Activated CD4-positive, alpha-beta T cell treated with anti-CD3 and anti-CD28 coated beads for 24 hours (primary cell): ENCODE results near the gene SLC6A12.
"Not testable (repeated sequence)": the region's sequence is repeated elsewhere in the genome, so short reads cannot be mapped to it uniquely, and the experiment has no call there.

Source experiments
- DNase-seq, 2 donors: peaks; one replicate each; pipeline ENCODE4 v3.0.0-alpha.2; 2020; ENCODE audit warnings: low read depth in 2 of 2

Gene SLC6A12

DNA sequence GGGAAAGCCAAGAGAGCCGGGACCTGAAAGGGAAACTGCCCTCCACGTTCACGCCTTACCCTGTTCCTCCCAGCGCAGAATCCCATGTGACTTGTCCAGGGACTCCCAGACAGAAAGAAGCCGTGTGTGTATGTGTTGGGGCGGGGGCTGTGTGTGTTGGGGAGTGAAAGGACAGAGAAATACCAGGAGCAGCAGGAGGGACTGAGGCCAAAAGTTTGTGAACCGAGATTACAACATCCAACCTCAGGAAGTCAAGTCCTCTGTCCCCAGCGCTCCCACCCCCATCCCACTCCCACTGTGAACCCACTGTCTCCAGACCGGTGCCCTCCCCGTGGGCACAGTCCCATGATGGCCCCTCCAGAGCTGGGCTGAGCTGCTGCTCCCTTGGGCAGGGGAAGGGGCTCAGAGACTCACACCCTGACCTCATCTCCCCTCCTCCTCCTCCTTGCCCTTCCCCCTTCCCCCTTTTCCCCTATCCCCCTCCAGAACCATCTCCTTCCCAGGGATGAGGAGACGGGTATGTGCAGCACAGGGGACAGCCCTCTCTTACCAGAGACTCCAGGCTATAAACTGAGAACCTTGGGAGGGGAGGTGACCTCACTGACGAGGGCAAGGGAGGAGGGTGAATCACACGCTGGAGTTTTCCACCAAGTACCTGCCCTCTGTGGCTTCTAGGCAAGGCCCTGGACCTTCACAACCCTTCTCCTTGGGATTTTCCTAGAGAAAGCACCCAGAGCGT lies at the start of gene SLC6A12:
TSS of gene SLC6A12 (minus strand) at position 155 of the 739 bp plus-strand sequence. CDS start 4,171 bp downstream, outside the sequence.
- DNase-seq = no peak

DNA sequence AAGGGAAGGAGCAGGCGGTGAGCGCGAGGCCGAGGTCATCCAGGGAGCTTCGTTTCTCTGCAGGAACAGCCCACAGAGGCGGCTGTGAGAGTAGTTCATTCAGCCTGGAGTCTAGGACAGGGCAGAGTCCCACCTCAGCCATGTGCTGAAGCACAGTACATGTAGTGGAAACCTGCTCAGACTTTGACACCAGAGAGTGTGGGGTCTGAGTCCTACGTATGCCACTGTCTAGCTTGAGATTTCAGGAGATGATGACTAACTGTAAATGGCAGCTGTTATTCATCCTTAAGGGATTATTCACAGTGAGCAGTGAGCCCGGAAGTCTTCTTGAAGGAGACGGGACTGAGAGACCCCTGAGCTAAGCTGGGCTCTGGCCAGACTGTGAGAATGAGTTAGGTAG lies 49.6 kb upstream of the SLC6A12 start:
- no peak for DNase-seq

GRCh38 chr12:262817-263216 lies 48.9 kb upstream of the SLC6A12 start, which contains the start of gene SLC6A13:
TSS of gene SLC6A13 (minus strand) at chr12:262836. CDS start at chr12:260052, 2,784 bp downstream.
- DNase-seq = no peak

GRCh38 chr12:262113-262512 lies 48.2 kb upstream of the SLC6A12 start:
- no peak for DNase-seq

GRCh38 chr12:257521-258321 lies 43.8 kb upstream of the SLC6A12 start:
- DNase-seq = no peak

- no peak for DNase-seq
Observed at GRCh38 chr12:256958-257357, 43.0 kb upstream of the SLC6A12 start.

GRCh38 chr12:256225-256624 lies 42.3 kb upstream of the SLC6A12 start:
- no peak for DNase-seq

DNA sequence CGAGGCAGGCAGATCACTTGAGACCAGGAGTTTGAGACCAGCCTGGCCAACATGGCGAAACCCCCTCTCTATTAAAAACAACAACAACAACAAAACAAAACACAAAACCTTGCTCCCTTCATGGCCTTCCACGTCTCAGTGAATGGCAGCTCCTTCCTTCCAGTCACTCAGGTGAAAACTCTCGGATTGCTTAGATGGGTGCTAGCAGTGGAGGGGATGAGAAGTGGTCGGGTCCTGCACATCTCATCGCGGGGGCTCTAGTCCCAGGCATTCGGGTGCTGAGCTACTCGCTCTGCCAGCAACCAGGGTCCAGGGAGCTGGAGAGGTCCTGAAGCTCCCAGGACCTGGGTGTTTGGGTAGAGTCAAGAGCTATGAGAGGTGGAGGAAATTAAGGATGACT lies 41.0 kb upstream of the SLC6A12 start:
- DNase-seq = no peak

- DNase-seq = no peak
Observed at GRCh38 chr12:254039-254438, 40.1 kb upstream of the SLC6A12 start.

DNA sequence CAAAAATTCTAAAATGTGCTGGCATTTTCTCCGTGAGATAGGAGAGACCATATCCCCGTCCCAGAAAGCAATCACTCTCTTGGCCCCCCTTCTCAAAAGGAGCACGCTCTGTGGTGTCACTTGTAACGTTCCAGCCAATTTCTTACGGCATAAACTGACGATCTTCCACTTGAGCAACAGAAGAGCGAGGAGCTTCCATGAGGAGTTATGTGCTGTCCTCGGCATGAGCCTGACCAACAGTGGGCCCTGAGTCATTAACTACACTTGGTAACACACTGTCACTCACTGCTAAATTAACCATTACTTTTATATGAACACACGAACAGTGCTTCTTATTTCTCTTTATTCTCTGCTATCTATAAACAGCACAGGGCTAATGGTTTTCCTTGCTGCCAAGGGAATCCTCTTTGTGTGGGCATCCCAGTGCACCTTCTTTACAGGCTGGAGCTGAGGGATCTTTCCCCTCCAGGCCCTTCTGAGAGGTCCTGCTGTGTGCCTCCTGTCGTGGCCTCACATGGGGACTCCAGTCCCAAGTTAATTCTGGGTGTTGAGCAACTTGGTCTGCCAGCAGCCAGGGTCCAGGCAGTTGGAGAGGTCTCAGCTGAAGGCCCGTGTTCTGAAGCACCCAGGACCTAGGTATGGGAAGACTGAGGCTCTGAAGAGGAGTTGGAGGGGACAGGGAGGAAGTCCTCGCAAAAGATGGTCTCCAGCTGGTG lies 39.3 kb upstream of the SLC6A12 start:
- no peak for DNase-seq

- DNase-seq = no peak
Observed at GRCh38 chr12:252636-253035, 38.7 kb upstream of the SLC6A12 start.

DNA sequence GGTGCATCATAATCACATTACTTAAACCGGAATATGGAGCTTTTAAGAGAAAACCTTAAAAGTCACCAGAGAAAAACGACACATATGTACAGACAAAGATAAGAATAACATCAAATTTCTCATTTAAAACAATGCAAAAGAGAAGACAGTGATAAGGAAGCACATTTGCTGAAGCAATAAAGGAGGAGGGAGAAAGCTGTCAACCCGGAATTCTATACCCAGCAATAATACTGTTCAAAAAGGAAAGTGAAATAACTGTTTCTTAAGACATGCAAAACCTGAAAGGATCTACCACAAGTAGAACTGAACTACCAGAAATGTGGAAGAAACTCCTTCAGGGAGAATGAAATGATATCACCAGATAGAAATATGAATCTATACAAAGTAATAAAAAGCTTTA lies 33.3 kb upstream of the SLC6A12 start:
- DNase-seq = no peak

GRCh38 chr12:243381-243780 lies 29.4 kb upstream of the SLC6A12 start:
- no peak for DNase-seq

DNA sequence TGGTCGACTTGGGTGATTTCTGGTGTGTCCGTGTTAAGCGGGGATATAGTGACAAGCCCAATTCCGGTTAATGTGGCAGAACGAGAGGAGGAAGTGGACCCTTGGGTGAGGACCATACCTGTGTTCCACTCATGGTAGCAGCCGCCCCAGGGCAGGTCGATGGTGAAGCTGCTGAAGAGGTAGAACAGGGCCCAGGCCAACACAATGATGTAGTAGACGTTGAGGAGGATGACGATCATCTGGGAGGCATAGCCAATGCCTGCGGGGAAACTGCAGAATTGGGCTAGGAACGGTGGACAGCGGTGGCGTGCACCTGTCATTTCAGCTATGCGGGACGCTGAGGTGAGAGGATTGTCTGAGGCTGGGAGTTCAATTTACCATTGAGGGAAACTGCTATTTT lies 28.5 kb upstream of the SLC6A12 start:
- no peak for DNase-seq

- no peak for DNase-seq
Observed at GRCh38 chr12:241266-241665, 27.3 kb upstream of the SLC6A12 start.

DNA sequence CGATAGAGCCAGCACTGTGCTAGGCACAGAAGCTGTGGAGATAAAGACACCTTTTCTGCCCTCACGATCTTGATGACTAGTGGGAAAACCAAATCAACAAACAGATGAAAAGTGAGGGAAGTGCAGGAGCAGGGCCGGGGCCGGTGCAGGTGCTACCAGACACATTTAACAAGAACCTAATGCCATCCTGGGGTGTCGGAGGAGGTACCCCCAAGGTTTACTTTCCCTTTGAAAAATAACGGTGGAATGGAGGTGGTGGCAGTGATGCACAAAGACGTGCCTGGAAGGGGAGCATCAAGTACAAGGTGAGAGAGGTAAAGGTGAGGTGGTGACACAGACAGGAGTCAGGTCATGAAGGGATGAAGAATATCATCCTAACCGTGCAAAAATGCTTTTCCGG lies 26.6 kb upstream of the SLC6A12 start:
- DNase-seq = no peak

DNA sequence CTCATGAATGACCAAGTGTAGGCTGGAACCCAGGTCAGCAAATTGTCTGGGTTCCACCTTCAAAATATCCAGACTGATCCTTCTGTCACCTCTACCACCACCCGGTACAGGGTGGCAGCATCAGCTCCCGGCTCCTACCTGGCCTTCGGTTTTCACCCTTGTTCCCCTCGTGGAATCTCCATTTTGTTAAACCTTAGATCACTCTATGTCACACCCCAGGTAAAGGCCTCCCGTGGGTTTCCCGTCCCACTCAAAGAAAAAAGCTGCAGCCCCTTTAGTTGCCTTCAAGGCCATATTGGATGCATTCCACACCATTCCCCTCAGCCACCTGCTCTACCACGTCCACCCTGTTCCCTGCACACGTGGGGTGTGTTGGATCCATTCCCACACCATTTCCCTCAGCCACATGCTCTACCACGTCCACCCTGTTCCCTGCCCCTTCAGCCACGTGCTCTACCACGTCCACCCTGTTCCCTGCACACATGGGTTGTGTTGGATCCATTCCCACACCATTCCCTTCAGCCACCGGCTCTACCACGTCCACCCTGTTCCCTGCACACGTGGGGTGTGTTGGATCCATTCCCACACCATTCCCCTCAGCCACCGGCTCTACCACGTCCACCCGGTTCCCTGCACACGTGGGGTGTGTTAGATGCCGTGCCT lies 24.9 kb upstream of the SLC6A12 start:
- DNase-seq = no peak

DNA sequence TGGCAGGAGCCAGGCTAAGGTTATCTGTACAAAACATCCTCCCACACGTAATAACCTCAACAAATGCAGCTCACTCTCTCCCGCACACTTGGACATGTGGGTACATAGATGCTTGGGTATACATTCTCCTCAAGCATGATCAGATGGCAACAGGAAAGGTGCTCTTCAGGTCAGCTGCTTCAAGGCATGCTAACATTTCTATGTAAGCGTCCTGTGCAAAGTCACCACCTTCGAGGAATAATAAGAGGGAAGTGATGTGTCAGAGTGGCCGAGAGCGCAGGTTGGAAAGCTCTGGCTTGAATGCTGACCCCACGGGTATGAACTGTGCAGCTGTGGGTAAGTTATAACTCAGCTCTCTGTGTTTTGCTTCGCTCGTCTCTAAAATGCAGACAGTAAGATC lies 24.2 kb upstream of the SLC6A12 start:
- DNase-seq = no peak

GRCh38 chr12:237026-237815 lies 23.3 kb upstream of the SLC6A12 start:
- no peak for DNase-seq

DNA sequence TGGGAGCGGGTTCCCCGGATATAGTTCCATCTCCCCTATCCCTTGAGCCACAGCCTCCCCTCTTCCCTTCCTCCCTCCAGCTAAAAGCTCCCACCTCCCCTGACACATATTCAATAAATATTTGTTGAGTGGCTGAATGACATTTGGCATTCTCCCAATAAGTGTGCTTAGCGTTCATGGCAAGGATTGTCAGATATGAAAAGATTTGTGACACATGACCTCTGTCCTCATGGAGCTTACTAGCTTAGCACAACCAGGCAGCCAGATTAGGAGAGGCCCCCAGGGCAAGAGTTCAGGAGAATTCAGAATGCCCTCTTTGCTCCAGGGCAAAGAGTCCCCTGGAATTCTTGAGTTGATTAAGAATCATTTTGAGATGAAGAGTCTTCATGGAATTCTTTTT lies 22.5 kb upstream of the SLC6A12 start:
- DNase-seq = no peak

- DNase-seq = not testable (repeated sequence)
Observed at GRCh38 chr12:235967-236366, 22.0 kb upstream of the SLC6A12 start.
